NK-92 treated with Interleukin-12 subunit alpha and Interleukin-12 subunit beta, amount 100 ng/mL, for 24 hours (cell line): ENCODE measurements around the gene EFNA2.

ENCODE experiments used
- DNase-seq: peaks from one replicate; lab custom pipeline; 2025; lab: John Stamatoyannopoulos, UW

EFNA2 gene

DNA sequence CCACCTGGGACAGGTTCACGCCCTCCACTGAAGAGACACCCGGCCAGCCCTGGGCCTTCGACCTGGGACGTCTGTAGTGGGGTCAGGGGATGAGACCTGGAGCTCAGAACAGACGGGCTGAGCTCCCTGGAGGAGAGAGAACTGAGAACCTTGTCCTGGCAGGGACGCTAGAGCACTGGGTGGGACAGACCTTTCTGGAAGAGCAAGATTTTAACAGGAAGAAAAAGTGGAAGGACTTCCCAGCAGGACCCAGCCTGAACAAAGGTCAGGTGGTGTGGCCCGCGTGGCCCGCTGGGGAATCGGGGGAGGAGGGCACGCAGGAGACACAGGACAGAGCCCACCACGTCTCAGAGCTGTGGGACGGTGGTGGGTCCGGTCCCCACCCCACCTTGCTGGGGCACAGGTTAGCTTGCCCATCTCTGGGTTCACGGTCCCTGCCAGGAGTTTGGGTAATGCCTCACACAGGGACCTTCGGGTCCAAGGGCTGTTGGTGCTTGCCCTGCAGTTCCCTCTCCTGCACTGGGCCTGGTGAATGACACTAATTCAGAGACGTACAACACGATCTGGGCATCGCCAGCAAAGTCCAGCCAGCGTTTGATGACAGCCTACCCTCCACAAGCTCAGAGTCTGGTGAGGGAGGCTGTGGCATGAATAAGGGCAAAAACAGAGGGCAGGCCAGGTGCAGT lies 1.2 kb upstream of the EFNA2 start:
- no peak for DNase-seq

DNA sequence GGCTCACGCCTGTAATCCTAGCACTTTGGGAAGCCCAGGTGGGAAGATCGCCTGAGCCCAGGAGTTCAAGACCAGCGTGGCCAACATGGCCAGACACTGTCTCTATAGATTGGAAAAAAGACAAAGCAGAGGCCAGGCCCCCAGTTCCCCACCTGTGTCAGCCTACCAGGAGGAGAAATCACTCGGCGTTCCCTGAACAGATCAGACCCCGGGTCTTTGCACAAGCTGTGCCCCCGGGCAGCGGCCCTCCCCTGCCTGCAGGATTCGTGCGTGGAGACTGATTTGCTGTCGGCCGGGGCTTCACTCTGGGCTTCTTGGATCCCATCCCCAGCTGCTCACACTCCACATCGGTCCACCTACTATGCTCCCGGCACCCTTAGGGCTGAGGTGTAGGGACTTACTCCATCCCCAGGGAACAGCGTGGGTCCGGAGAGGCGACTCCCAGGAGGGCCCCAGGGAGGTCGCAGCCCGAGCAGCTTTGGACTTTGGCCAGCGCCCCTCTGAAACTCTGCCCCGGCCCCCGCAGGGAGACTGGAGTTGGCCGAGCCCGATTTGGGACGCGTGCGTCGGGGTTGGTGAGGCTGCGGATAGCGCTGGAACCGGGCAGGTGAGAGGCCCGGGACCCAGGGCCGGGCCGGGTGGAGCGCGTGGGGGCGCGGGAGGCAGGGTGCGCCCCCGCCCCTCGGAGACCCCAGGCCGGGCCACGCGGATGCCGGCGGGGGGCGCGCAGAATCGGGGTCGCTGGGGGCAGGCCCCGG lies 515 bp upstream of the EFNA2 start:
- DNase-seq: no peak

DNA sequence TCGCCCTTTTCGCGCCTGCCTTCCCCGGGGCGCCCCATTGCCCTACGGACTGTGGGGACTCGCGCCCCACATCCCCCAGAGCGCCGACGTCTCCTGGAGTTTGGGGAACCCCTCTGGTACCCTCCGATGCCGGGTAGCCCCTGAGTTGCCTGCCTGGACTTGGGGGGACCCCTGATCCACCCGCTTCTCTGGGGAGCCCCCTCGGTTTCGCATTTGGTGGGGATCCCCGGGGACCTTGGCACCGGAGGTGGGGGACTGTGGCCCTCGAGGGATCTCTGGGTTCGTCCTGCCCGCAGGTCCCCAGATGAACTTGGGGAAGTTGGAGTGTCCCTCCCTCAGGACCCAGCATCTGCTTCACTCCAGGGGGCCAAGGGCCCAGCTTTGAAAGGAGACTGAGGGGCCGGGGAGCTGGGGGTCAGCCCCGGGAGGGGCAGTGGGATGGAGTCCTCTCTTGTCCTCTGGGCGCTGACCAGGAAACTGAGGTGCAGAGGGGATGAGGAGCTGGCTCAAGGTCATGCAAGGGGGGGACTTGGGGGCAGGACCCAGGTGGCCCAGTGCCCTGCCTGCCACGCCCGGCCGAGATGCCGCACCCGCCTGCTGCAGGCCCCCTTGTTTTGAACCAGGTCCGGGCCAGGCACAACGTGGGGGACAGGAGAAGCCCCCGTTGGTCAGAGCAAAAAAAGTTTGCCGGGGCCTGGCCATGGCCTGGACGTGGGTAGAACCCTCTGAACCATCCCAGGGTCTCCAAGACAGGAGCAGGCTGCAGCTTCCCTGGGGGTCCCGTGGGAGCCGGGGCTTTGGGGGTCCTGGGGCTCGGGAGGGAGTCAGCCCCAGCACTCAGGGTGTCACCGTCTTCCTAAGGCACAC lies 1.0 kb downstream of the EFNA2 start:
- no peak for DNase-seq

DNA sequence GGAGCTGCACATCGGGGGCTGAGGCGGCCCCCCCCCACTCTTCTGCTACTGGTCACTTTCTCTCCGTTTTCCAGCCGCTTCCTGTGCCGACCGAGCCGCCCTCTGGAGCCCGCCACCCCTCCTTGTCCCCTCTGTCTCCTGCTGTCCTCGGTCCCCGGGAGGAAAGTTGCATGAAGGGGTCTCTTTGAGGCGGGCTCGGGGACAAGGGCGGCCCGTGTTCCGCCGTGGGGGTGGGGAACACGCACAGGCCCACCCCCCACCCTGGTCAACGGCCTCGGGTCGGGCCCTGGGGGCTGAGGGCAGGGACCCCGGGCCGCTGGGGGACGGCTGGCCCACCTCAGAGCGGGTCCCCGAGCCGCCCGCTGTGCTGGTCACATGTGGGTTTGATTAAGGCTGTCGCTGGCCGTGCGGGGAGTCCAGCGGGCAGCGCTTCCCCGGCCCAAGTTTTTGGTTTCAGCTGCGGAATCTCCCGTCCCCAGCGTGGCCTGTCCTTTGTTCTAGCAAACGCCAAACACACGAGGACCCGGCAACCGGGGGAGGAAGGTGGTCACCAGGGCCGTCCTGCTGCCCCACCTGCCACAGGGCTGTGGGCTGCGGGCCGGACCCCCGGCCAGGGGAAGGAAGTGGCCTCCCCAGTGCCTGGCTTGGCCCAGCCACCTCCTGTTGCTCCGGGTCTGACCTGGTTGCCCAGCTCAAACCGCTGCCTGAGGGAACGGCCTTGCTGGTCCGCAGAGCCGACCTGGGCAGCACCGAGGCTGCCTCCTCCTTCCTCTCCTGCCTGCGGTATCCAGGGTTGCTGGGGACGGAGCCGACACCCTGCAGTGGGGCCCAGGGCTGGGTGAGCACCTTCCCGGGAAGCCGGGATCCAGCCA lies 1.9 kb downstream of the EFNA2 start:
- no peak for DNase-seq

DNA sequence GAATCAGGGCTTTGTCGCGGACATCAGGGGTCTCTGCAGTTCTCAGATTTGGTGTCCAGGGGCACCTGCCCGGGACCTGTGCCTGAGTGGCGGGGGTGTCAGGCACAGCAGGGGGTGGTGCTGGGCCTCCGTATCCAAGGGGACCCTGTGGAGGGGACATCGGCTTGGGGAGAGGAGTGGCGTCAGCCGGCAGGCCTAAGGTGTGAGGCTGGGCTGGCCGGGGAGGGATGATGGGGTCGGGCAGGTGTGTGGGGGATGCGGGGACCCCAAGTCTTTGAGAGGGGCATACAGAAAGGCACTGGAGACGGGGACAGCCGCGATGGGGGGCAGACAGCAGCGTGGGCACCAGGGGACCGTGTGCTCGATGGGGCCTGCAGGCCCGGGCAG lies 2.5 kb downstream of the EFNA2 start:
- no peak for DNase-seq

DNA sequence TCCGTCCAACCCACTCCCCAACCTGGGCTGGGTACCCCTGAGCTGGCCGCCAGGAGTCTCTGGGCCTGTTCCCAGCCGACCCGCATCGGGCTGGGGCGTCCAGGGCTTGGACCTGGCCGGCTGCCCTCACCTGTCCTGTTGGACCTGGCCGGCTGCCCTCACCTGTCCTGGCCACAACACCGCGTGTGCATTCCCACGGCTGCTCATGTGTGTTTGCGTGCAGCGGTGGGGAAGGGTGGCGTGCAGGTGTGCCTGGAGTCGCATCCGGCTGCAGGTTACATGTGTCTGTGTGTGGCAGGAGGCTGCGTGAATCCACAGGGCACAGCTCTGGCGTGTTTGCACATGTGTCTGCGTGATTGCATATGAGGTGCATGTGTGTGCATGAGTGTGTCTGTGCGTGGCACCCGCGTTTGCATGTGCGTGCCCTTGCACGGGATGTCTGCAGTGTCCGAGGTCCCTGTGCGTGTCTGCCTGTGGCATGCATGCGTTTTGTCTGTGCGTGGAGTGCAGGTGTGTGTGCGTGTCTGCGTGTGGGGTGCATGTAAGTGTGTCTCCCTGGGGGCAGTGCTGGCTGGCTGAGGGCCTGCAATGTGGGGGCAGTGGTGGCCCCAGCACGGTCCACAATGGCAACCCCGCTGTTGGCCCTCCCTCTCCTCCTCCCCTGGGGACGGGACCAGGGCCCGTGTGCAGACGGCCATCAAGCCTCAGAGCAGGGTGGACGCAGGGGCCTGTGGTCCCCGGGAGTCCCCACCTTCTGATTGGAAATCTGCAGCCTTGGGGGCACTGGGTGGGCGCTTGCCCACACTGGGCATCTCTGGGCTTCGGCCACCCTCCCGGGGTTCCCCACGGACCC lies 3.4 kb downstream of the EFNA2 start:
- DNase-seq: no peak

DNA sequence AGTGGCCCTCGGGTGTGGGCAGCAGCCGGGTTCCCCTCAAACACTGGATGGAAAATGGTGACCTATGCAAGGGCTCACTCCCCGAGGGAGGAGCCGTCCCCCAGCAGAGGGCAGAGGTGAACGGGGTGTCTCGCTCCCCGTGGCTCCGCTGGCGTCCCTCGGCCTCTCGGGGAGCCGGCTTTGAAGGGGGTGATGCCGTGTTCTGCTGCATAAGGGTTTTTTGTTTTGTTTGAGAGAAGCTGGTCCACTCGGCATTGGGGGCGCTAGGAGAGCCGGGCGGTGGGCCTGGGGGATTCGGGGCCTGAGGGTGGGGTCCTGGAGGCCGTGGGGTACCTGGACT lies 4.0 kb downstream of the EFNA2 start:
- no peak for DNase-seq

DNA sequence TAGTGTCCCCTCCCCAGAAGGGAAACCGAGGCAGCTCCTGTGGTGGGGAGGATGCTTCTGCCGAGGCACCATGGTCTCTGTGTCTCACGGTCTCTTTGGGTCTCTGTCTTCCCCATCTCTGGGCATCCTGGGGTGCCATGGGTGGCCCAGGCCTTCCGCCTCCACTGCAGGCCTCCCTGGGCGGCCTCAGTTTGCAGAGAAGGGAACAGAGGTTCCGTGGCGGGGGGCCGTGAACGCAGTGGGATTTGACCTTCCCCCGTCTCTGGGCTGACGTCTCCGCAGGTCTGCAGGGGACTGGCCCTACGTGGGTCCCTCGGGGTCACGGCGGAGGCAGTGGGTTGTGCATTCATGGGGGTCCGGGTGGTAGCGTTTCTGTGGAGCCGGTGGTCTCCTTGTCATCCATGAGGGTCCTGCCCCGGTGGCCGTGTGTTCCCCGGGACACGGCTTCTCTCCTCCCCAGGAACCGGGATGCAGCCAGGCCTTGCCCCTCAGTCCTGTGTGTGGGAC lies 4.6 kb downstream of the EFNA2 start:
- DNase-seq: no peak

DNA sequence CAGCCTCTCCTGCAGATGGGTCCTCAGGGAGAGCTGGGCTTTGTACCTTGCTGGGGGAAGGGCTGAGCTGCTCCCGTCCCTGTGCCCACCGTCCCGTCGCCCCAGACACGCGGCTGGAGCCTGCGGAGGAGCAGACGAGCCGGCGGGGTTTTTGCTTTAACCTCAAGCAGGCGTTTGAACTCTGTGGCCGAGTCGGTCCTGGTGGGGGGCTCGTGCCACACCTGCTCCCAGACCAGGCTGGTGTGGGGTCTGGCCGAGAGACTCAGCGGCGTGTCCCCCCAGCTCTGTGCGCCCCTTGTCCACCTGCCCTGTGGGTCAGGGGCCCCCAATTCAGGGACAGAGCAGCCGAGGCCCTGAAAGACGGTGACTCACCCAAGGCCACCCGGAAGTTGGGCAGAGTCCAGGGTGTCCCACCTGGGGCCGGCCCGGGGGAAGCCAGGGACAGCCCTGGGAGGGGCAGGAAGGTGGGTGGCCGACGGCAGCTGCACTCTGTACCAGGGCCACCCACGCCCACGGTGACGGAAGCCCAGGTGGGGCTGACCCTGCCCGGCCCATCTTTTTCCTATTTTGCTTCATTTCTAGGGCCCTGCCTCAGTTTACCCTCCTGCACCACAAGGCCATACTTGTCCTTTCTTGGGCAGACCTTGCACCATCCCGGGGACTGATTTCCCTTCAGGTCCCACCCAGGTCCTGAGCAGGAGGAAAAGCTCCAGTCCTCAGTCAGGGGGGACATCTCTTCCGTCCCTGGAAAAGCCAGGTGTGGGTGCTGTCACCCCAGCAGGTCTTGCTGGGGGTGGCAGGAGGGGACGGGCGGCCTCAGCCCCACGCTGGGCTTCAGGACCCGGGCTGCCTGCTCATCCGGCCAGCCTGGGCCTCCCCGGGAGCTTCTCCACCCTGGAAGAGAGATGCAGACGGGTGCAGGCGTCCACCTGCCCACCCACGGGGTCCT lies 5.3 kb downstream of the EFNA2 start:
- no peak for DNase-seq

DNA sequence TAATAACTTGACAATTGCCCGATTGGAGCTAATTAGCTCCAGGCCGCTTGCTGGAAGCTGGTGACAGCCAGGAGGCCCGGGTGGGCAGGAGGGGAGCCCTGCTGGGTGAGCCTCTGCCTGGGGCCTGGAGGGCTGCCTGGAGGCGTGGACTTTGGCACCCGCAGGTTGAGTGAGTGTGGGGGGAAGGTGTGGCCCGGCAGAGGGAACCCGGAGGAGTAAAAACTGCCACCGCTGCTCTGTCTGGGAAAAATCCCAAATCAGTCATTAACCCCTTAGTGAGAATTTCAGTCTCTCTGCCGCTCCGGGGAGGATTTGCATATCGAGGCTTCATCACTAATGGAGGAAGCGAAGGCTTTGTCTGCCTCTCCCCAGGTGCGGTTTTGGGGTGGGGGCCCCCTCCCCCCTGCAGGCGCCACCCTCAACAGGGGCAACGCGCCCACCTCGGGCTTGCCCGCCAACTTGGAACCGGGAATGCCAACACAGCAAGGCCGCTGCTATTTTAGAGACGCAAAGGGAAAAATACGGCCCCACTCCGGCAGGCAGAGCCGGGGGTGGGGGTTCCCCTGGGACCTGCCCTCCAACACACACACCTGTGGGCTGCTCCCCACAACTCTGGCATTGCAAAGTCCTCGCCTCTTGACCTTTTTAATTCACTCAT lies 6.2 kb downstream of the EFNA2 start:
- DNase-seq: no peak

DNA sequence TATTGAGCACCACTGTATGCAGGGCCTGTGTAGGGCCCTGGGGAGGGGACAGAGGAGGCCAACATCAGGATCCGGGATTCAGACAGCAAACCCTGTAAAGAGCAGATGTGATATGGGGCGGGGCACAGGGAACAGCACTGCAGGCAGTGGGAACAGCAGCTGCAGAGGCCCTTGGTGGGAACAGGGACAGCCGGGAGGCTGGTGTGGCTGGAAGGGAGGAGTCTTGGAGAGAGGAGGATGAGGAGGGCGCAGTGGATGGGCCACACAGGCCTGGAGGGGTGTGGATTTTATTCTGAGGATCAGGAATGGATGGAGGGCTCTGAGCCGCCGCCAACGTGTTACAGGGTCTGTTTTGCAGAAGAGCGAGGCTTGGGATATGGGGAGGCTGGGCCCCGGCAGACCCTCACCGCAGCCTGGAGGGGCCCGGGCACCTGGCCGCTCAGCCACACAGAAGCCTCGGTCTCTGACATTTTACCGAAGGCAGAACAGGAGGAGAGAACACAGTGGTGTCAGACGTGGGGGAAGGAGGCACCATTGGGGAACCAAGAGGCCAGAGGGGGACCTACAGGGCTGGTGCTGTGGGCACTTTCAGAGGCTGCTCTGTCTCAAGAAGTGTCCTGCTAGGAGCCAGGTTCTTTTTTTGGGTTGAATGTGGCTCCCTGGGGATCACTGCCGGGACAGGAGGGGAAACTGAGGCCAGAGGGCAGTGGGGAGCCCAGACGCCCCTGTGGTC lies 6.9 kb downstream of the EFNA2 start:
- DNase-seq: no peak

DNA sequence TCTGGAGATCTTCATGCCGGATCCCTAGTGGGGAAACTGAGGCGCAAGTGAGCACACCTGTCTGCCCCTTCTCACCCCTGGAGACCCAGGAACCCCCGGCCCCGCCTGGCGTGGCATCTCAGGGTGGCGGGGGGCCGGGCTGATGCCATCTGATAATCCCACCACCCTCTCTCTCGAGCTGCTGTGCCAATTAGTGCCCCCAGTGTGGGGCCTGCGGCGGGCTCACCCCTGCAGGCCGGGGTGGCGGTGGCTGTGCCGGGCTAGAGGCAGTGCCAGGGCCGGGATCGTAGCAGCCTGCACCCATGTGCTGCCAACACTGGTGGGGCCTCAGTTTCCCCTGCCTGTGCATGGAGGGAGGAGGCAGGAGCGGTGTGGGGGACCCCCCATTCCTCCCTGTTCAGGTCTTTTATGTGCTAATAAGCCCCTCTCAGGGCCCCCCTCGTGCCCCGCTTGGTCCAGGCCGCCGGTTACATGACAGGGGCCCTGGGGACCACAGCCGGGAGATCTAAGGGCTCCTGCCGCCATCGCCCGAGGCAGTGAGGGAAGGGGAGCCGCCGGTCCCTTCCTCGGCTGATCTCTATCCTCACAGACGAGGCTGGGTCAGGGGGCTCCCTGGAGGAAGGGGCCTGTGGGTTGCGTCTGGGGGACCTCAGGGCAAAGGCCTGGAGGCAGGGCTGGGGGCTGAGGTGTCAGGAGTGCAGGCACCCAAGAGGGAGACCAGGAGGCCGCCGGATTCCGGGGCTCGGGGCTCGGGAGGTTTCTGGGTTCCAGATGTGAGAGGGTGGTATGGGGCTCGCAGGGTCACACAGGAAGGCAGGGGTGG lies 8.3 kb downstream of the EFNA2 start:
- DNase-seq: no peak

DNA sequence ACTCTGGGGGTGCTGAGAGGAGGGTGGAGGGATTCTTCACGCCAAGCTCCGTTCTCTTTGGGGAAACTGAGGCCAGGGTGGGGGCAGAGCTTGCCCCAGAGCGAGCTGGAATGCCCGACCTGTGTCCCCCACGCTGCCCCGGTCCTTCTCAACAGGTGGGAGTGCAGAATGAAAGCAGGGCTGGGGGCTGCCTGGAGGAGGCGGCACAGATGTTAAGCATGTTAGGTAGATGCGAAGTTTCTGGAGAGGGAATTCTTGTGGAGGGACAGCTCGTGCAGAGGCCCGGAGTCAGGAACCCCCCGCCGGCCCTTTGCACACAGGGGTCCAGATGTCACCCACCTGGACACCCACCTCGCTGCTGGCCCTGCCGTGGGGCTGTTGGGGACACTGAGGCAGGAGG lies 9.0 kb downstream of the EFNA2 start:
- no peak for DNase-seq

DNA sequence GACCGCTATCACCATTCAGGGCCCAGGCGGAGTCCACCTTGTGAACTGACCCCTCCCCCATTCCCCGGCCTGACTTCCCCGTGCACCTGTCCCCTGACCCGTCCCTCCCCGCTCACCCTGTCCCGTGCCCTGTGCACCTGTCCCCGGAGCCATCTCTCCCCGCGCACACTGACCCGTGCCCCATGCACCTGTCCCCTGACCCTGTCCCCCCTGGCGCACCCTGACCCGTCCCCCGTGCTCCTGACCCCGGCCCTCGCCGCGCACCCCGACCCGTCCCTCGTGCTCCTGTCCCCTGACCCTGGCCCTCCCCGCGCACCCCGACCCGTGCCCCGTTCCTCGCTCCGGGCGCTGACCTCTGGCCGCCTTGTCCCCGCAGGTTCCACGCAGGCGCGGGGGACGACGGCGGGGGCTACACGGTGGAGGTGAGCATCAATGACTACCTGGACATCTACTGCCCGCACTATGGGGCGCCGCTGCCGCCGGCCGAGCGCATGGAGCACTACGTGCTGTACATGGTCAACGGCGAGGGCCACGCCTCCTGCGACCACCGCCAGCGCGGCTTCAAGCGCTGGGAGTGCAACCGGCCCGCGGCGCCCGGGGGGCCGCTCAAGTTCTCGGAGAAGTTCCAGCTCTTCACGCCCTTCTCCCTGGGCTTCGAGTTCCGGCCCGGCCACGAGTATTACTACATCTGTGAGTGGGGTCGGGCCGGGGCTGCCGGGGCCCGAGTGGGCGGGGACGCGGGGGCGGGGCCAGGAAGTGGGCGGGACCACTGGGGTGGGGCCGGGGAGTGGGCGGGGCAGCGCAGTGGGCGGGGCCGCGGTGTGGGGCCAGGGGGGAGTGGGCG lies 9.7 kb downstream of the EFNA2 start:
- no peak for DNase-seq

DNA sequence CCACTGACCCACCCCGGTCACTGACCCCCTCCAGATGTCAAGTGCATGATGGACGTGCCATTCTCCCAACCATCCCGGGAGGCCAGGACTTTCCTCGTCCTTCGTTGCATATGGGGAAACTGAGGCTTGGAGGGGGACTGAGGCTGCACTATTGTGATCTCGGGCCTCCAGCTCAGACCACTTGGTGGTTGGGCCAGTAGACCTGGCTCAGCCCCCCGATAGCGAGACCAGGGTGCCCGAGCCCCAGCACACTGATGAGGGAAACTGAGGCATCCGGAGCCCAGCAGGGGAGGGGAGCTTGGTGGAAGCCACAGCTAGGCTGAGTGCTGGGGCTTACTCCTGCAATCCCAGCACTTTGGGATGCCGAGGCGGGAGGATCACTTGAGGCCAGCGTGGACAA lies 10.4 kb downstream of the EFNA2 start:
- DNase-seq: no peak

DNA sequence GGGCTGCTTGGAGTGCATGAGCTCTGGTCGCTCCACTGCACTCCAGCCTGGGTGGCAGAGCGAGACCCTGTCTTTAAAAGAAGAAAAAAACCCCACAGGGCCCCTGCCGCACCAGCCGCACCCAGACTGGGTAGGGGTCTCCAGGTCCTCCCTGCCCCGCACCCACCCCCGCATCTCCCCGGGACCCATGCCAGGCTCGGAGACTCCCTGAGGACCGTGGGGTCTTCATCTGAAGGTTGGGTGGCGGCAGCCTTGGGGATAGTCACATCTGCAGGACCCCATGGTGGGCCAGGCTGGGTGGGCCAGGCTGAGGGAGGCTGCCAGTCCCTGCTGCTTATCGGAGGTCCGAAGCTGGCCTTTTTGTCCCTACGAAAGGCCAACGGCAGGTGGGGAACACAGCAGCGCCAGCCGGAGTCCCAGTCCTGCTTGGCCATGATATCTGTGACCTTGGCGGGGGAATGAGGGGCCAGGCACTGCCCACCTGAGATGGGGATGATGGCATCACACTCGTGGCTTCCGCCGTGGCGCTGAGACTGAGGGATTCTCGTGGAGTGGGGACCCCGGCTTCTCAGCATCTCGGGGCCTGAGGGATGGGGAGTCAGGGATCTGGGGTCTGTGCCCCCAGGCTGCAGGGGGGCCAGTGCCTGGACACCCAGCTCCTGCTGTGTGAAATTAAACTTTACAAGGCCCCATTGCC lies 11.1 kb downstream of the EFNA2 start:
- DNase-seq: no peak
